GM21576 (cell line): ENCODE measurements around the gene AKAP17A.
"Not testable (repeated sequence)": the region's sequence is repeated elsewhere in the genome, so short reads cannot be mapped to it uniquely, and the experiment has no call there.

Experiments
- ATAC-seq: cut with Tn5 transposase; IDR thresholded peaks from one replicate; pipeline ENCODE4 v1.9.1; 2021; ENCODE audit warnings: mild to moderate bottlenecking, moderate library complexity; ENCODE audit not compliant: unreplicated experiment

The AKAP17A gene, protein sequence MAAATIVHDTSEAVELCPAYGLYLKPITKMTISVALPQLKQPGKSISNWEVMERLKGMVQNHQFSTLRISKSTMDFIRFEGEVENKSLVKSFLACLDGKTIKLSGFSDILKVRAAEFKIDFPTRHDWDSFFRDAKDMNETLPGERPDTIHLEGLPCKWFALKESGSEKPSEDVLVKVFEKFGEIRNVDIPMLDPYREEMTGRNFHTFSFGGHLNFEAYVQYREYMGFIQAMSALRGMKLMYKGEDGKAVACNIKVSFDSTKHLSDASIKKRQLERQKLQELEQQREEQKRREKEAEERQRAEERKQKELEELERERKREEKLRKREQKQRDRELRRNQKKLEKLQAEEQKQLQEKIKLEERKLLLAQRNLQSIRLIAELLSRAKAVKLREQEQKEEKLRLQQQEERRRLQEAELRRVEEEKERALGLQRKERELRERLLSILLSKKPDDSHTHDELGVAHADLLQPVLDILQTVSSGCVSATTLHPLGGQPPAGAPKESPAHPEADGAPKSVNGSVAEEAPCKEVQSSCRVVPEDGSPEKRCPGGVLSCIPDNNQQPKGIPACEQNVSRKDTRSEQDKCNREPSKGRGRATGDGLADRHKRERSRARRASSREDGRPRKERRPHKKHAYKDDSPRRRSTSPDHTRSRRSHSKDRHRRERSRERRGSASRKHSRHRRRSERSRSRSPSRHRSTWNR

DNA sequence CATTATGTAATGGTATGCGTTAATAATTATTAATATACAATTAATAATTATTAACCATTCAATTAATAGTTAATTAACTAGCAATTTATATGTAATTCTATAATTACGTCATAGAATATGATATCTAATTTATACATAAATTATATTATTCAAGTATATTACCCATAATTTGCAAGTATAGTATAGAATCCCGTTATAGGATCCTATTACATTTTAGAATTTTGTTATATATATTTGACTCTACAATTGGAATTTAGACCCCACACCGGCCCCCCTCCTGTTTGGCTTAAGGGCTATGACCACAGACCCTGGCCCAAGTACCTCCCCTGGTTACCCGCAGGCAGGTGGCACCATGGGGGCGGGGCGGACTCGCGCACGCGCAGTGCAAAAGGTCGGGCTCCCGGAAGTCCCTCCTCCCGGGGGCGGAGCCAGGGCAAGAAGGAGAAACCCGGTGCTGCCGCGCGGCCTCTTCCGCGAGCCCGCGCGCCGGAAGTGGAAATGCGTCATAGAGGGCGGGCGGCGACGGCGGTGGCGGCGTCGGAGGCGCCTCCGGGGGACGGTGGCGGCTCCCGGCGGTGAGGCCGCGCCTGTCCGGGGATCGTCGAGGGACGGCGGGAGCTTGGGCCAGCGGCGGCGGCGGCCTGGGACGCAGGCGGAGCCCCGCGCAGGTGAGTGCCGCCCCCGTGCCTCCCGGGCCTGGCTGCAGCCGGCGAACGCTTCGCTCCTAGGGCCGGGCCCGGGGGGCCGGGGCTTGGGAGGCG lies at the start of gene AKAP17A:
Gene AKAP17A (plus strand): TSS at position 503 of the 761 bp plus-strand sequence. CDS start 1,859 bp downstream, outside the sequence.
- peak; percentile 76 for ATAC-seq

DNA sequence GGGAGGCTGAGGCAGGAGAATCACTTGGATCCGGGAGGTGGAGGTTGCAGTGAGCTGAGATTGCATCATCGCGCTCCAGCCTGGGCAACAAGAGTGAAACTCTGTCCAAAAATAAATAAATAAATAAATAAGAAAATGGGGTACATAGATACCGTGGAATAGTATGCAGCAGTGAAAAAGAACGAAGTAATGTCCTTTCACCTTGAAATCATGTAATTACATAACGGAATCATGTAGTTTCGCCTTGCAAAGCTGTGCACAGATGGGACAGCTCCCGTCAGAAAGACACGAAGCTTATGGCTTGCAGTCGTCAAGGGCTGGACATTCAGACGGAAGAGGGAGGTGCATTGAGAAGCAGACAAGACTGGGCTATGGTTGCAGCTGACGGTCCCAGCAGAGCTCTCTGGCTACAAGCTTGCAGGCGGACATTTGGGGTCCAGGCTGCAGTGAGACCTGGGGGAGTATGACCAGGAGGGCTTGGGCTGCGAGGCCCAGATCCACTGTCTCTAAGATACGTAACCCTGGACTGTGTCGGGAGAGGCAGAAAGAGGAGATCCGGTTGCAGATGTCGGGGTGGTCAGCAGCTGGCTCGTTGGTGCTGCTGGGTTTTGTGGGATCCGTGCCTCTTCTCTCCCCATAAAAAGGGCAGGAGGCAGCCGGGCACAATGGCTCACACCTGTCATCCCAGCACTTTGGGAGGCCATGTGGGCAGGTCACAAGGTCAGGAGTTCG lies 48.2 kb upstream of the AKAP17A start:
- no peak for ATAC-seq

GRCh38 chrX:1545776-1546408 lies 45.5 kb upstream of the AKAP17A start:
- ATAC-seq: no peak

DNA sequence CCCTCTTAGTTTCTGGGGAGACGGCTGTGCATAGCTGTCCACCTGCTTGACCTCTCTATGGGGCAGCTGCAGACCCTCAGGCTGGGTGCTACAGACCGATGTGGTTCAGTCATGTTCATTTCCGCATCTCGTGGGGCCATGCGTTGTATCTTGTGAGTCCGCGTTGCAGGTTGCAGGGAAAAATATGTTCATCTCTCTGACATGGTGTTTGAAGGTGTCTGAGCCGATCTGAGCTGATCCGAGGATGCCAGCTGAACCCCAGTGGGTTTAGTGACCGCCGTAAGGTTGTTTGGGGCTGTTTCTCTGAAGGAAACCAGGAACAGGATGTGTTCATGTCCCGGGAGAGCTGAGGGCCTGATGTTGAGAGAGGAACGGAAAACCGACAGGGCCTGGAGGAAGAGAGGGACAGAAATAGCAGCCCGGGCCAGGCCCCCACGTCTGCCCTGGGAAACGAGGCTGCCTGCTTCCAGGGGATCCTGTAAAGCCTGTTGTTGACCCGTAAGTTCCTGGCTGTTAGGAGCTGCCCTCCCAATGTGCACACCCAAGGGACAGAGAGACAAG lies 44.6 kb upstream of the AKAP17A start:
- no peak for ATAC-seq

DNA sequence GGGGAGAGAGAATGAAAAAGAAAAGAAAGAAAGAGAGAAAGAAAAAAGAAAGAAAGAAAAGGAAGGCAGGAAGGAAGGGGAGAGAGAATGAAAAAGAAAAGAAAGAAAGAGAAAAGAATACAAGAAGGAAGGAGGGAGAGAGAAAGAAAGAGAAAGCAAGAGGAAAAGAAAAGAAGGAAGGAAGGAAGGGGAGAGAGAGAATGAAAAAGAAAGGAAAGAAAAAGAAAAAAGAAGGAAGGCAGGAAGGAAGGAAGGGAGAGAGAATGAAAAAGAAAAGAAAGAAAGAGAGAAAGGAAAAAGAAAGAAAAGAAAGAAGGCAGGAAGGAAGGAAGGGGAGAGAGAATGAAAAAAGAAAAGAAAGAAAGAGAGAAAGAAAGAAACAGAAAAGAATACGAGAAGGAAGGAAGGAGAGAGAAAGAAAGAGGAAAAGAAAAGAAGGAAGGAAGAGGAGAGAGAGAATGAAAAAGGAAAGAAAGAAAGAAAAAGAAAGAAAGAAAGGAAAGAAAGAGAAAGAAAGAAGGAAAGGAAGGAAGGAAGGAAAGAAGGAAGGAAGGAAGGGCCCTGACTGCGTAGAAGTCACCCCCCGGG lies 39.4 kb upstream of the AKAP17A start:
- no peak for ATAC-seq

- no peak for ATAC-seq
These were observed 36.8 kb upstream of the AKAP17A start for GRCh38 chrX:1554469-1555210.

DNA sequence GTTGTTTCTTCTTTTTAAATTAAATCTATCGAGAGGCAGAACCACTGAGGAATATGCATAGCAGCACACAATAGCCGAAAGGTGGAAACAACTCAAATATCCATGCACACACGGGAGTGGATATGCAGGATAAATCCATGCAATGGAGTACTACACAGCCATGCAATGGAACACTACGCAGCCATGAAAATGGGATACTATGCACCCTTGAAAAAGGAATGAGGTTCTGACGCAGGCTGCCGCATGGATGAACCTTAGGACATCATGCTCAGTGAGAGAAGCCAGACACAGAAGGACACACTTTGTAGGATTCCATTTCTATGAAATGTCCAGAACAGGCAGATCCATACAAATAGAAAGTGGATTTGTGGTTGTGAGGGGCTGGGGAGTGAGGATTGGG lies 36.0 kb upstream of the AKAP17A start:
- ATAC-seq: no peak

DNA sequence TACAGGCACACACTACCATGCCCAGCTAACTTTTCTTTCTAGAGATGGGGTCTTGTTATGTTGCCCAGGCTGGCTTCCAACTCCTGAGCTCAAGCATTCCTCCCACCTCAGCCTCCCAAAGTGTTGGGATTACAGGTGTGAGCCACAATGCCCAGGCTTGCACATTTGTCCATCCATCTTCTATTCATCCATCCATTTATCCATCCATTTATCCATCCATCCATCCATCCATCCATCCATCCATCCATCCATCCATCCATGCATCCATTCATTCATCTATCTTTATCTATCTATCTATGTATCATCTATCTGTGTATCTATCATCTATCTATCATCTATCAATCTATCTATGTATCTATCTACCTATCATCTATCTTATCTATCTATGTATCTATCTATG lies 34.0 kb upstream of the AKAP17A start:
- not testable (repeated sequence) for ATAC-seq

- ATAC-seq: no peak
These were observed 32.5 kb upstream of the AKAP17A start for GRCh38 chrX:1558761-1559468.

- no peak for ATAC-seq
These were observed 30.2 kb upstream of the AKAP17A start for GRCh38 chrX:1561164-1561563.

GRCh38 chrX:1564077-1564476 lies 27.3 kb upstream of the AKAP17A start:
- ATAC-seq: not testable (repeated sequence)

DNA sequence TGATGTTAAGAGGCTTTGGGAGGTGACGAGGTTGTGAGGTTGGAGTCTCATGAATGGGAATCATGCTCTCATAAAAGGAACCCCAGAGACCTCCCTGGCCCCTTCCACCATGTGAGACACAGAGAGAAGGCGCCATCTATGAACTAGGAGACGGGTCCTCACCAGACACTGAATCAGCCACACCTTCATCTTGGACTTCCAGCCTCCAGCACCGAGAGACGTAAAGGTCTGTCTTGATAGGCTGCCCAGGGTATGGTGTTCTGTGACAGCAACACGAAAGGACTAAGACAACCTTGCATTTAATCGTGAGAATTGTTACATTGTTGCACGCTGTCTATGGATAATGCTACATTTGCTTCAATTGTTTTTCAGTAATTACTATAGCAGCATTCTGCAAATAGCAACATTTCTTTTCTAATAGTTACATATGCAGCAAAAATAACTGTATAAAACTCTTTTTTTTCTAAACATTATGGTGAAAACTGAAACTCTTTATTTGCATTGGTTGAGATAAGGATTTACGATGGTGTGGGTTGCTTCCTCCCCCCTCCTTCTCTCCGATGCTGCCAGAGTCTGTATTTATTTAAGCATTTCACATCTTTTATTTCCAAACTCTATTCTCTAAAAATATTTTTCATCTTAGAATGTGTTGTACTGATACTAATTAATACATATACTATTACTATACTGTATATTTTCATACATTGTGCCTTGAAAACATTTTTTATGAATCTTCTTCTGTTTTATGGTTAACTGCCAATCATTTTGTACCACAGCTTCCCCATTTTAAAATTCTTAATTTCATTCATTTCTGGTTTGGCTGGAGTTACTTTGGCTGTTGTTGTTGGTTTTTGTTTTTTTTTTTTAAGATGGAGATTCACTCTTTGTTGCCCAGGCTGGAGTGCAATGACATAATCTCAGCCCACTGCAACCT lies 26.4 kb upstream of the AKAP17A start:
- peak; percentile 66 for ATAC-seq

GRCh38 chrX:1574181-1574580 lies 17.2 kb upstream of the AKAP17A start:
- ATAC-seq: not testable (repeated sequence)

DNA sequence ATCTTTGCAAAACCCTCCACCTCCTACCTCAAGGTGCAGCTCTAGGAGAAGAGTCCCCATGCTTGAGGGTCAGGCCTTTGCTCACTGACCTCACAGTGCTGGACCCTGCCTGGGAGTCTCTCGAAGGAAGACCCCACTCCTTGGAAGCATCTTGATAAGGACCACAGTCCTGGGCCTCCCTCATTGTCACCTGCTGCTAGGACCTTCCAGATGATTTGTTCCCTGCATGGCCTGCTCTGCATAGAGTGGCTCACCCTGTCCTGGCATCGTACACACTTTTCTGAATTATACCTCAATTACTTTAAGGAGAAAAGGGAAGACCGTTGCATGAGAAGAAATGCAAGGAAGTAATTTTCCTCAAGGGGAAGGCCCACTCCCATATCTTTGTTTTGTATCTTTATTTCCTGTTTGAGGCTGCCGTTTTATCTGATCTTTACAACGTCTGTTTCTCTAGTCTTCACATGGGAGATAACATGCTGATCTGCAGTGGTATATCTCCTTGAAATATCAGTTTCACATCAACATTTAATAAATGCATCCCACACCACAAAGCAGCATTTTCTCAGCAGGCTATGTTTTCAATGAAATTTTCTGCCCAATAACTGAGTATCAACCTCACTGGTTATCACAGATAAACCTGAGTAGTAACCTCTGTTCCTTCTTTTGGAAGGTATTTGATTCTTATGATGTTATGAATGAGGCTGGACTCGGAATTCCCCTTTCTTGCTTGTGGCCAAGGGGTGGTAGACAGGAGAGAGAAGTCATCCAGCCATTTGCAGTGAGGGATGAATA lies 15.0 kb upstream of the AKAP17A start:
- ATAC-seq: no peak

DNA sequence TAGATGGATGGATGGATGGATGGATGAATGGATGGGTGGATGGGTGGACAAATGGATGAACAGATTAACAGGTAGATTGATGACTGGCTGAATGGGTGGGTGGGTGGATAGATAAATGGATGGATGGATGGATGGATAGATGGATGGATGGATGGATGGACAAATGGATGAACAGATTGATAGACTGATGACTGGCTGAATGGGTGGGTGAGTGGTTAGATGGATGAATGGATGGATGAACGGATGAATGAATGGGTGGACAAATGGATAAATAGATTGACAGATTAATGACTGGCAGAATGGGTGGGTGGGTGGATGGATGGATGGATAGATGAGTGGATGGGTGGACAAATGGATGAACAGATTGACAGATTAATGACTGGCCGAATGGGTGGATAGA lies 13.6 kb upstream of the AKAP17A start:
- no peak for ATAC-seq

DNA sequence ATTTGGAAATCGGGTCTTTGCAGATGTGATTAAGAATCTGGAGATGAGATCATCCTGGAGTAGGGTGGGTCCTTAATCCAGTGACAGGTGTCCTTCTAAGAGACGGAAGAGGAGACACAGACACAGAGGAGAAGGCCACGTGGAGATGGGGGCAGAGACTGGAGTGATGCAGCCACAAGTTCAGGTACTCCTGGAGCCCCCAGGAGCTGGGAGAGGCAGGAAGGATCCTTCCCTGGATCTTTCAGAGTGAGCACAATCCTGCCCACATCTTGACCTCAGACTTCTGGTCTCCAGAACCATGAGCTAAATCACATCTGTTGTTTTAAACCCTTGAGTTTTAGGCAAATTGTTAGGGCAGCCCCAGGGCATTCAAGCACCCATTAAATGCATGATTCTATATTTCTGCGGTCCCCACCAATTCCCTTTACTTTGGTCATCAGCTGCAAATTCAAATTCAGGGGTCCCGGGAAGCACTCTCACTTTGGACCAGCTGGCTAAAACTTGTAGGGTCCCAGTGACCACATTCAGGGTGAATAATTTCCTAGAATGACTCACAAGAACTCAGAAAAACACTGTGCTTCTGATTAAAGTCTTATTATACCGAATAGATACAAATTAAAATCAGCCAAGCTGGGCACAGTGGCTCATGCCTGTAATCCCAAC lies 12.8 kb upstream of the AKAP17A start:
- no peak for ATAC-seq
